ENCODE measurements around the gene TRPV4.

DNA sequence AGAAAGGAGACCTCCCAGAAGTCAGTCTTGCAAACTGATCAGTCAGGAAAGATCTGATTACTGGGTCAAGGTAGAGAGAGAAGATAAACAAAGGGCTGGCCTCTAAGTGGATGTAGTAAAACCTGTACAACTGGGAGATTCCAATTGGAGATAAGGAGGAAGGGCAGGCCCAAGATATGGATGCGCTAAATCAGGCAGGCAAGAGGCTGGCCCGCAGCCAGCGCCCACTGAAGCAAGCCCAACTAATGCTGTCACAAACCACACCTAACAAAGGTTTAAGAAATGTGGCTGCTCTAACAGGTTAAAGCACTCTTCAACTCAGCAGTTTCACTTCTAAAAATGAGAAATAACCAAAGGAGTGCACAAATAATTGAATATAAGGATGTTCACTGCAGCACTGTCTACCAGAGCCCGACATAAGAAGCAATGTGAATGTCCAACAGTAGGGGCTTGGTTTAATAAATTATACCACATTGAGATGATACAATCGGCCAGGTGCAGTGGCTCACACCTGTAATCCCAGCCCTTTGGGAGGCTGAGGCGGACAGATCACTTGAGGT, 42.5 kb upstream of the TRPV4 start:
- TF ChIP-seq EZH2 (IDR thresholded peaks at IDR 0.05) (no peak), FOXP2 (optimal IDR thresholded peaks at IDR 0.05; ENCODE audit: control extremely low read depth, extremely low read length, insufficient read depth) (no peak)

All from SK-N-MC (cell line).